AG20443 (cell line): ENCODE data around the gene AAR2.

ENCODE experiments used
- DNase-seq: peaks from one replicate; pipeline ENCODE4 v3.0.0; 2012; ENCODE audit warnings: low spot score, mixed read lengths

The AAR2 gene, protein sequence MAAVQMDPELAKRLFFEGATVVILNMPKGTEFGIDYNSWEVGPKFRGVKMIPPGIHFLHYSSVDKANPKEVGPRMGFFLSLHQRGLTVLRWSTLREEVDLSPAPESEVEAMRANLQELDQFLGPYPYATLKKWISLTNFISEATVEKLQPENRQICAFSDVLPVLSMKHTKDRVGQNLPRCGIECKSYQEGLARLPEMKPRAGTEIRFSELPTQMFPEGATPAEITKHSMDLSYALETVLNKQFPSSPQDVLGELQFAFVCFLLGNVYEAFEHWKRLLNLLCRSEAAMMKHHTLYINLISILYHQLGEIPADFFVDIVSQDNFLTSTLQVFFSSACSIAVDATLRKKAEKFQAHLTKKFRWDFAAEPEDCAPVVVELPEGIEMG

GRCh38 chr20:36235892-36236785 is at the start of gene AAR2:
Gene AAR2, plus strand, starts transcription at chr20:36236478. Its CDS starts 3,391 bp downstream, at chr20:36239869.
- DNase-seq: peak; percentile 95

DNA sequence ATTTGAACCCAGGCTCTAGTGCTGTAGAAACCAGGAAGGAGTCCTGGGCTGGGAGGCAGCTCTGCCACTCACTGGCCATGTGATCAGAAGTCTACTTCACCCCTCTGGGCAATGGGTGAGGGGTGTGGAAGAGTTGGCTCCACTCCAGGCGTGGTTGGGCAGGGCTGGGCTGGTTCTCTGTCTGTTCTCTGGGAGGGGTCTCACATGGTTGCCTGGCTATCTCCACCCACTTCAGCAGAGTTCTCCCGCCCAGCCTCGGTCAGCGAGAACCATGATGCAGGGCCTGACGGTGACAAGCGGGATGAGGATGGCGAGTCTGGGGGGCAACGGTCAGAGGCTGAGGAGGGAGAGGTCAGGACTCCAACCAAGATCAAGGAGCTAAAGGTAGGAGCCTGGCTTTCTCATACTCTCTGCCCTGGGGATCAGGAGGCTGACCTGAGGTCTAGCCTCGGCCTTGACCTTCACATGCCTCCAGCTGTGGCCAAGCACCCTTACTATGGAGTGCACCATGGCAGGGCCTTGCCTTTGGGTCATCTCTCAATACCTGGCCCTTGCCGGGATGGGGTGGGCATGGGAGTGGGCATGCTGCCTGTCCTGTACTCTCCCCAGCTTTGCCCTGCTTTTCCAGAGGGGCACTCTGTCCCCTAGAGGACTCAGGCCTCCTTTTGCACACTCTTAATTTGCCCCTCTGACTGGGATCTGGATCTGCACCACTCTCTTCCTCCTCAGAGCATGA is 42.1 kb upstream of the AAR2 start:
- DNase-seq: no peak

DNA sequence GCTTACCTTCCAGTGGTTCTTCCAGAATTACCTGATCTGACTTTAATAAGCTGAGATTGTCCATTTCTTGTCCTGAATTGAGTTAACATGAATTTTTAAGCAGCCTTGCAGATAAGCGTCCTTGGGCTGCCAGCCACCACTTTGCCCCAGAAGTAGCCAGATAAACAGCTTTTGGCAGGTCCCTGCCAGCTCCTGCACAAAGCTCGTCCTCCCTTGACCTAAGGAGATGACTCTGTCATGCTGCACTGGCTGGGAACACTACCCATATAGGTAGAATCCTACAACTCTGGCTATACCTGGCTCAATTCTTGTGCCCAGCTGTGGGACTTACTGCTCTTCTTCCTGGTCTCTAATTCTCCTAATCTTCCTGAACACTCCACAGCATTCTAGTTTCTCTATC is 39.6 kb upstream of the AAR2 start:
- DNase-seq: no peak

- no peak for DNase-seq
Observed at GRCh38 chr20:36197271-36197670, 39.0 kb upstream of the AAR2 start.

DNA sequence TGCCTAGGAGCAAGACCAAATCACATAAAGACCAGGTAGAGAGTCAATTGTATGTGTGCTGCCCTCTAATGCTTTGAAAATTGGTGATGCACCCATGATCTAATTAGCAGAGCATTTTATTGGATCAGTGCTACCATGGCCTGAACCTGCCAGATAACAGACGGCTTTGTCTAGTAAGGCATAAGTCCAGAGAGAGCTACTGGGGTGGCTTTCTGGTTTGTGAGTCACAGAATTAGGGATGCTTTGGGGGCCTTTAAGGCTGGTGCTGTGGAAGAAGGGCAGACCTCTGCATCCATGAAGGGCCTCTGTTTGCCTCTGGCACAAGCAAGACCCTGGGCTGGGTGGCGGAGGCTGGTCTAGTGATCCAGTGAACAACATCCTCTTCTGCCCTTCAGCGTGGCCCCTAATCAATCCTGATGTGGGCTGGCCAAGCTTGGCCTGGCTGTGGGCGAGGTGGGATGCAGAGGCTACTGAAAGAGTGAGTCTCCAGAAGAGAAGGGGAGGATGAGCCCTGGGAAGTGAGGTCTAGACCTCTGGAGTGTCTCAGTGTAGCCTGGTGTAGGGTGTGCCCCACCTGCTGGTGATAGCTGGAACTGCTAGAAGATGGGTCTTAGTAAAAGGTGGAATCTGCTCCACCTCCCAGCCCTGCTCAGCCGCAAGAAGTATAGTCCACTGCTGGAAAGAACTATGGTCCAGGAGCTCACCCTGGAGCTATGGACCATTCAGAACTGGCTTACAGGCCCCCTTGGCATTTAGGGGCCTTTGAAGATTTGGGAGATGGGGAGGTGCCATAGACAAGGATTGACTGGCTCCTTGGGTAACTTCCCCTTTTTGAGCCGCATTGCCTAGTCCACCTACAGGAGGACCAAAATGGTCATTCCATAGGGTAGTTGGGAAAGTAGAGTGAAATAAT is 36.7 kb upstream of the AAR2 start:
- peak; percentile 92 for DNase-seq

DNA sequence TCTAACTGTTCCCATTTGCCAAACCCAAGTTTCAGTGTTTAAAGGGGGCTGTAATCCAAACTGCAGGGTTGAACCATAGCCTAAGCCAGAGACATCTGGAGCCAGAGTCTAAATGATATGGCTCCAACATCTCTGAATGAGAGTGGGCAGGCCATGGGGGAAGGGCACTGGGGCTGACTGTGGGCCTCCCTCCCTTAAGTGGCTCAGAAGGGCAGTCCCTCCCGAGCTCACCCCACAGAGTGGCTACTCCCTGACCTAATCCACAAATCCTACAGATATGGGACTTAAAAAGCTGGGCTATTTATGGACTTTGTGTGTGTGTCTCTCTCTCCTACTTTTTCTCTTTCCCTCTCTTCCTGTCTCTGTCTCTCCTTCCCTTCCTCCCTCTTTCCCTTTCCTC is 35.8 kb upstream of the AAR2 start:
- DNase-seq: no peak

DNA sequence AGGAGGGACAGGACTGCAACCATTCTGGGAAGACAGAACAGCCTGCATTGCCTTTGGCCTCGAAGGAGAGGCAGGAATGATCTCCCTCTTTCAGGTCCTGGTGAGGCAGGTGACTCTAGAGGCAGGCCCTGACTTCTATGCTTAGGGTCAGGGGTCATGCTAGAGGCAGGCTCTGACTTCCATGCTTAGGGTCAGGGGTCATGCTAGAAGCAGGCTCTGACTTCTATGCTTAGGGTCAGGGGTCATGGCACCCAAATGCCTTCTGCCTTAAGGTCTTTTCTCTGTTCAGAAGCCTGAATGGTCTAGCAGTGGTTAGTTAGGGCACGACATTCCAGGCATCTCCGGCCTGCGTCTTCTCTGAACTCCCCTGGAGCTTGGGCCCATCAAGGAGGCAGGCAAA is 35.1 kb upstream of the AAR2 start:
- DNase-seq: no peak

DNA sequence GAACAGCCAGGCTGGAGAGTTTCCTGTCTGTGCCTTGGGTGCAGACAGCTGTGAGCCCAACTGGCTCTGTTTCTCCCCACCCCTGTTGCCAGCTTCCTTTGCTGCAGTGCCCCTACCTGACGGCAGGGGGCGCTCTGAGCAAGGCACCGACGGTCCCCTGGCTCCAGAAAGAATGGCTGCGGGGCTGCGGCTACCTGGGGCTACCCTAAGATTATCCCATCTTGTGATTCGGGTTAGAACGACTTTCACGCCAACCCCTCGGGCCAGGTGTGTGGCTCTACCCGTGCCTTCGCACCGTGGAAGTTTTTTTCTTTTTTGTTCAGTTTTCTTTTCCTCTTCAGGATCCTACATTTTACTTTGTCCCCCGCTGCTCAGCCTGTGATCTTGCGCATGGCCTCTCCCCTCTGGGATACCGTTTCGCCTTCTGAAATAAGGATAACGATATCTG is 33.4 kb upstream of the AAR2 start:
- DNase-seq: peak; percentile 92

GRCh38 chr20:36203861-36204260 is 32.4 kb upstream of the AAR2 start:
- no peak for DNase-seq

DNA sequence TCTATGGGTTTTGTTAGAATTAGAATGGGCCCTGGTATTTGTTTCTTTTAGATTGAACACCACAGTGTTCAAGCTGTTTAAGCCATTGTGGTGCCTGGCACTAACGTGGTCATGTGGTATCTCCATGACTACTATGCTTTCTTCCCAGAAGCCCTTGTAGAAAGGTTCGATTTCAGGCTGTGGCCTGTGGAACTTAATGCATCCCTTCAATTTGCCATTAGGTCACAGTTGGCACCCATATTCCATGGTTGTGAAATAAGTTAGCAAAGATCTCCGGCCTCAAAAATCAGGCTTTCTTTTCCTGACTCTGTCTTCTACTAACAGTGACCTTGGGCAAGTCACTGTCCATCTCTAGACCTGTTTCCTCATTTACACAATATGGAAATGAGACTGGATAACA is 31.3 kb upstream of the AAR2 start:
- no peak for DNase-seq

DNA sequence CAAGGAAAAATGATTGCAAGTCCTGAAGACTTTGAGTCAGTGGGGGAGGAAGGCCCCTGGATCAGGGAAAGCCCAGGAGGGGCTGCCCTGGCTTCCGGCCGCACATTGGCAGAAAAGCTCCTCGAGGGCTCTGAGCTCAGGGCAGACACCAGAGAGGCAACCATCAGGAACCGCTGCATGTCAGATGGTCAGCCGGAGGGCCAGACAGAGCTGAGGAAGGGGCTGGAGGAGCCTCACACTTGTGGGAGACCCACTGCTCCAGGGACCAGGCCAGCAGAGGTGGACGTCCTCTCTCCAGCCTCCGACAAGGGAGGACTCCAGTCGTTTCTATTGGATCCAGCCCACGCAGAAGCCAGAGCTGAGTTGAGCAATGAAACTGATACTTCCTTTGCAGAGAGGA is 30.2 kb upstream of the AAR2 start:
- no peak for DNase-seq

DNA sequence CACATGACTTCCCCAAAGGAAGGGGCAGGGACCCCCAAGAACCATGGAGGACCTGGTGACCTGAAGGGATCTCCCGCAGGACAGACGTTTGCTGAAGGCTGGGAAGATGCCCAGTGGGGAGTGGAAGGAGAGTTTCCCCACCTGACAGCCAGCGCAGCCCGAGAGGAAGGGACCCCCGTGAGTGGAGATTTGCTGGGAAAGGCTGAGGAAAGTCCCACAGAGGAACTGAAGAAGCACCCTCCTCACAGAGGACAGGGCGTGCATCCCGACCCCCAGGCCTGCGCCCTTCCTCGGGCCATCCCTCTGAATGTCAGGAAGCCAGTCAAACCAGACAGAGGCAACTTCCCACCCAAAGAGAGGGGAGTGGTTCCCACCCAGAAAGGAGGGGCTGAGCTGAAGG is 29.6 kb upstream of the AAR2 start:
- DNase-seq: no peak

DNA sequence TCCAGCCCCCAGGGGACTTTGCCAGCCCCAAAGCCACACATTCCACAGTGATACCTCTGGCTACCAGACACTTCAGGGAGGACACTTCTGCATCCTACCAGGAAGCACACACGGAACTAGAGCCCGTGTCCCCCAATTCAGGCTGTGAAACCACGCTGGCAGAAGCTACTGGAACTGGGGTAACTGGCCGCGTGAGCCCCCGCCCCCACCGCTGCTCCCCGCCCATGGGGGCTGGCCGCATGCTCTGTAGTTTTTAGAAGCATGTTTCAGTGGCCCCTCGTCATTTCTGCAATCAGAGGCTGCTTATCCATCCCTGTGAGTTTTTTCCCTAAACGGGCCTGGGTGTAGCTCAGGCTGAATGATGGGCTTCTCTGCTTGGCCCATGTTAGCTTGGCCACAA is 28.7 kb upstream of the AAR2 start:
- DNase-seq: no peak

- no peak for DNase-seq
Observed at GRCh38 chr20:36208257-36208656, 28.0 kb upstream of the AAR2 start.

DNA sequence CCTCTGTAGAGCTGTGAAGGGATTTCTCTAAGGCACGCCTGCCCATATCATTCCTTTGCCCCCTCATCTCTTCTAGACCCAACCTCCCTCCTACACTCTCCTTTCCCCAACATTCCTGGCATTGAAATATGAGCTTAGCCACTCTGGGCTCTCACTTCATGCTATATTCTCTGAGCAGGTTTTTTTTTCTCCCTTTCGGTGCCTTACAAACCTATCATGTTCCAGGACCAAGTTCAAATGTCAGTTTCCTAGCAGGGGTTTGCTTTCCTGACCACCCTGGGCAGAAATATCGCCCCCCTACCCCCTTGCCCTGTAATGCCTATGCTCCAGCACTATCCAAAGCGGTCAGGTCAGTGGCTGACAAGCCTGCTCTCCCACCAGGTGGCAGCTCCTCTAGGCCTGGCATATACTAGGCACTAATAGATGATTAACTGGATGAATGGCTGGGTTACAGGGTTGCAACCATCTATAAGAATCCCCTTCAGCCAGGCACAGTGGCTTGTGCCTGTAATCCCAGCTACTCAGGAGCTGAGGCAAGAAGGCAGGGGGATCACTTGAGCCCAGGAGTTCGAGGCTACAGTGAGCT is 25.7 kb upstream of the AAR2 start:
- DNase-seq: no peak

- DNase-seq: no peak
Observed at GRCh38 chr20:36213362-36213761, 22.9 kb upstream of the AAR2 start.

GRCh38 chr20:36214684-36215256 is 21.5 kb upstream of the AAR2 start:
- DNase-seq: peak; percentile 57

DNA sequence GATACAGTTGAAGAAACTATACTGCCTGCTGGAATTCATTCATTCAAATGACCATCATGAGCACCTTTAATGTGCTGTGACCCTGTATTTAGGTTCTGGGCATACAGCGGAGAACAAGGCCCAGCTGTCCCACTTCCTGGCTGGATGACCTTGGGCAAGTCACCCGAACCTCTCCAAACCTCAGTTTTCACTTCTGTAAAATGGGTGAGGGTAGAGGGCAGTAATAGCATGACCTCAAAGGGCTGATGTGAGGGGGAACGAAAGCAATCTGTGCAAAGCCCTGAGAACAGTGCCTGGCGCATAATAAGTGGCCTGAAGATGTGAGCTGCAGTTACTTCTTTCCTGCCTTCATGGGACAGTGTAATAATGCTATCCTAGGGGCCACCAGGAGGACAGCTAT is 20.5 kb upstream of the AAR2 start:
- DNase-seq: no peak

- DNase-seq: no peak
Observed at GRCh38 chr20:36216314-36217025, 19.8 kb upstream of the AAR2 start.

GRCh38 chr20:36217226-36217625 is 19.1 kb upstream of the AAR2 start:
- no peak for DNase-seq
